Inflammatory macrophage (primary cell): ENCODE results near the gene PLXNA4.
"Not testable (repeated sequence)": the region's sequence is repeated elsewhere in the genome, so short reads cannot be mapped to it uniquely, and the experiment has no call there.

Source experiments
- DNase-seq, 2 donors: peaks; one replicate each; pipeline ENCODE4 v3.0.0-alpha.2; 2020 to 2022

The PLXNA4 gene

DNA sequence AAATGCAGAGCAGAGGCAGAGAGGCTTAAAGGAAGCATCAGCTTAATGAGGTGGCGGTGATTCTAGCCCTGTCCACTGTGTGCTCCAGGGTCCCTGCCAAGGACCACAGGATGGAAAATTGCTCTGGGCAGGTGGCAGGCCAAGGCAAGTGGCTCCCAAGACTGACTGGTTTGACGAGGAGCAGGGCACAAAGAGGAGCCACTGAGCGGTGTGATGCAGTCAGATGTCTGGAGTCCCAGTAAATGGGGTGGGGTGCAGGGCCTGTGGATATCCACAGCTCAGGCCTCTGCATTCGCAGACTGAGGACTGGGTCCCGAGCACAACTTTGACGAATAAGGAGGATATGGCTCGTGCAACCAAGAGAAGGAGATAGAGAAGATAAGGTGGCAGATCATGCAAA lies 385.6 kb downstream of the PLXNA4 start:
- no peak for DNase-seq

GRCh38 chr7:132189881-132190280 lies 386.4 kb downstream of the PLXNA4 start:
- DNase-seq = no peak

DNA sequence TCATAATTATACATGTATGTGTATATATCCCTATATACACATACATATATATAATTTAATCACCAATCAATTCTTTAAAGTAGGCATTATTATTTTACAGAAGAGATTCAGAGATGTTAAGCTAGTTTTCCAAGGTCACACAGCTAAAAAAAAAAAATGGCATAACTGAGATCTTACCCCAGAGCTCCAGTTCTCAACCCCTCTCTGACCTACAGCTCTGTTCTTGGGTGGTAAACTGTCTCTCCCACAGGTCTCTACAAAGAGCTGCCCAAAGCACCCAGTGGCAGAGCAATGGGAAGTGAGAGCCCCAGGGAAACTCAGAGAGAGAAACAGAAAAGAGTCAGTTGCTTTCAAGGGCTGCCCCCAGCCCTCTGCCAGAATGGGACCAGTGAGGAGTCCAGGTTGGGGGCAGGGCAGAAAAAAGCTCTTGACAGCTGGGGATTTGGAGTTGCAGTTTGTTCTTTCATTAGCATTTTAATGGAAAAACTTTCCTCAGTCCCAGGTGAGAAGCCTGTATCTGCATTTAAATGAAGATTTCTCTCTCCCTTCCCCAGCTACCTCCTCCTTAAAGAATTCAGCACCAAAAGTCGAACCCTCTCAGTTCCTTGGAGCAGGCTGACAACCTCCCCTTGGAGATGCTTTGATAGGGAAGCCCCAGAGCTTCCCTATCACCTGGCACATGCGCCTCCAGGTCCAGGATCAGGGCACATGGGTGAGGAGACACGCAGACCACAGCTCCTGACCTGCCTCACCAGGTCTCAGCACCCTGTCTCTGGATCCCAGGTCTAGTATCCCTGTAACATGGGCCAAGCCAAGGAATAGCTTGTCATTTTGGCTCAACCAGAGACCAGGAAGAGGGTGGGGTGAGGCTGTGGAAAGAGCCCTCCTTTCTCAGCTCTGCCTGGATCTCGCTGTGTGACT lies 388.1 kb downstream of the PLXNA4 start:
- DNase-seq = no peak

GRCh38 chr7:132187391-132187790 lies 388.9 kb downstream of the PLXNA4 start:
- DNase-seq = no peak

- DNase-seq = no peak
Observed at GRCh38 chr7:132185150-132185549, 391.1 kb downstream of the PLXNA4 start.

- no peak for DNase-seq
Observed at GRCh38 chr7:132183781-132184380, 392.4 kb downstream of the PLXNA4 start.

DNA sequence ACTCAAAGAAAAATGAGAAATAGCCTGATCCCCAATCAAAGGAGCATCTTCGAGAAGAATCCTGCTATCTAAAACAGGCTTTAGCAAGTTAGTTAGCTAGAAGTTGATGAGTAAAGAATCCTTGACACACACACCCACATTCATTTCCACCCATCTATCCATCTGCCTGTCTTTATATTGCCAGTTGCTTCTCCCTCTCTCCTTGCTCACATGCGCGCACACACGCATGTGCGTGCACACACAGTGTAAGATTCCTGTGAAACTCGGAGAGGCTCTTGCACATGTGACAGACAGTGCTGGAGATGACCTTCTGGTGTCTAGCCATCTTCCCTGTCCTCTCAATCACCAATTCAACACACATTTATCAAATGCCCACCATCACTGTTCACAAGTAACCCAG lies 393.3 kb downstream of the PLXNA4 start:
- DNase-seq = no peak

DNA sequence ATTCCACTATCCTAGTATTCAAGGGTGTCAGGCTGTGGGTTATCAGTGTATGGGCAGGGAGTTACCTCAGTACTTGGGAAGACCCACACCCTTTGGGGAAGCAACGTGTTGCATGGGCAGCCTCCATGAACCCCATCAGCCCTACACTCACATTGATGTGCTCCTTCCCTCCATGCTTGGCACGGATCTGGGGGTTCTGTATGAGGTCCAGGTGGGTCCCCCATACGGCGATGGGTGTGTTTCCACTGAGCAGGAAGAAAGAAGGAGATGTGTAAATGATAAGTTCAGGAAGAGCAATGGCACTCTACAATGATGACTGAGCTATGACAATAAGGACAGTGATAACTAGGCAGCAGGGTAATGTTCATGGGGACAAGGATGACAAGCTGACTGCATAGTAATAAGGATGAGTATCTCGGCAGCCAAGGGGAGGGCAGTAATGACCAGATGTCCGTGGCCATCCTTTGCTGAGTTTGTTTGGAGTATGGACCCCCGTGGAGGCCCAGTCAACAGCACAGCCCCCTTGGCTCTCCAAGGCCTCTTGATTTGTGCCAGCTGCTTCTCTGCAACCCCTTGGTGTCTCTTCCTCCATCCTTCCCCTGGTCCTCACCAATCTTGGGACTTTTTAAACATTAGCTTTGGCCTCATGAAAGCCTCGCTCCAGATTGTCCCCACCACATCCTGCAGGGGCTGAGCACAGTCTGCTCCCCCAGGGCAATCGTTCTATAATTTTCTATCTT lies 394.2 kb downstream of the PLXNA4 start:
- no peak for DNase-seq

GRCh38 chr7:132181371-132181770 lies 394.9 kb downstream of the PLXNA4 start:
- no peak for DNase-seq

- no peak for DNase-seq
Observed at GRCh38 chr7:132180481-132180880, 395.8 kb downstream of the PLXNA4 start.

DNA sequence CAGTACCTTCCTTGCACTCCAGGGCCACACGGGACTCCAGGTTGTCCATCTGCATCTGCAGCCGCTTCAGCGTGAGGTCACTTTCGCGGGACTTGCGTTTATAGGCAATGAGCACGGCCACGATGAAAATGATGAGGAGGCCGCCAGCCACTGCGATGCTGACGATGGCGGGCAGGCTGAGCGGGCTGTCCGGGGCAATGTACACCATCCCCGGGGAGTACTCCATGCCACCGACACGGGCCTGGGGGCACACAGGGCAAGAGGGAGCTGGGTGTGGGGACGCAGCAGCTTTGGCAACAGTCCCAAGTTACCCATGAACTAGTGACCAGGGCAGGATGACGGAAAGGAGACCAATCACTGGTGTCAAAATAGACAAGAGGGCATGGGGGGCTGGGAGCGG lies 396.6 kb downstream of the PLXNA4 start:
- no peak for DNase-seq

DNA sequence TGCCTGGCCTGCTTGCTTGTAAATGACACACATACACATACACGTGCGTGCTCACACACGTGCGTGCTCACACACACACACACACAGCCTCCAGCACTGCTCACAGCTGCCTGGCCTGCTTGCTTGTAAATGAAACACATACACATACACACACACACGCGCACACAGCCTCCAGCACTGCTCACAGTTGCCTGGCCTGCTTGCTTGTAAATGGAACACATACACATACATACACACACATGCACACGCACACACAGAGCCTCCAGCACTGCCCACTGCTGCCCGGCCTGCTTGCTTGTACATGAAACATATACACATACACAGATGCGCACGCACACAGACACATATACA lies 397.2 kb downstream of the PLXNA4 start:
- no peak for DNase-seq

- not testable (repeated sequence) for DNase-seq
Observed at GRCh38 chr7:132178402-132179079, 397.7 kb downstream of the PLXNA4 start.

DNA sequence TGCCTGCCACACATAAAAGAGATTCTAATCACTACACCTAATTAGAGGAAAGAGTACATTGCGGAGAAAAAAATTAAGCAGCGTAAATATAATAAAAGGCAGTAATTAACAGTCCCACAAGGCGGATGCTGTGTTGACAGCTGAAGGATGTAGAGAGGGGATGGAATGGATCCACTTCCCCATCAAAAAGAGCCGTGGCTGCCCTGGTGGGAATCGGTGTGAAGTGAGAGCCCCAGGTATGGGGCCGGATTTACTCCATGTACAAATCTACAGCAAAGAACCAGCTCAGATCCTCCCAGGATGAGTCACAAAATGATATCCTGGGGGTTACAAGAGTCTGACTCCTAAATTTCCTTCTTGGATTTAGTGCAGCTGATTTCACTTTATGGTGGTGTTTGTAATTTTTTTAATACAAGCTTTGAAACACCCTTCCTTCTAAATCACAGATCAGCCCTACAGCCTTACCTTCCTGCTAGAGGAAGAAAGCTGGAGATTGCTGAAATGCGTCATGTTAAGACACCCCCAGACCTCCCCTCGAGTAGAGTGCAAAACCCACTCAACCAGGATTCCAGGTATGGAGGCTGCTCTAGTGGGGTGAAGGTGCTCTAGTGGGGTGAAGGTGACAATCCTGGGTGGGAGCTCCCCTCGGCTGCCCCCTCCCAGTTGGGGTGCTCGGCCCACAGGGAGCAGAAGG lies 398.4 kb downstream of the PLXNA4 start:
- no peak for DNase-seq

DNA sequence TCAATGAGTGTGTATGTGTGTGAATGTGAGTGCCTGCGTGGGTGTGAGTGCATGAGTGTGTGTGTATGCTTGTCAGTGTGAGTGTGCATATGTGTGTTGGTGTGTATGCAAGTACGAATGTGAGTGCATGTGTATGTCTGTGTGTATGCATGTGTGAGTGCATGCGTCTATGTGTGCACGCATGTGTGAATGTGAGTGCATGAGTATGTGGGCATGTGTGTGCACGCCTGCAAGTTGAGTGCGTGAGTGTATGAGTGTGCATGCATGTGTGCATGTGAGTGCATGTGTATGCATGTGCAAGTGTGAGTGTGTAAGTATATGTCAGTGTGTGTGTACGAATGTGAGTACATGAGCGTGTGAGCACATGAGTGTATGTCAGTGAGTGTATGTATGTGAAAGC lies 399.6 kb downstream of the PLXNA4 start:
- no peak for DNase-seq

- DNase-seq = no peak
Observed at GRCh38 chr7:132171130-132171576, 405.1 kb downstream of the PLXNA4 start.

DNA sequence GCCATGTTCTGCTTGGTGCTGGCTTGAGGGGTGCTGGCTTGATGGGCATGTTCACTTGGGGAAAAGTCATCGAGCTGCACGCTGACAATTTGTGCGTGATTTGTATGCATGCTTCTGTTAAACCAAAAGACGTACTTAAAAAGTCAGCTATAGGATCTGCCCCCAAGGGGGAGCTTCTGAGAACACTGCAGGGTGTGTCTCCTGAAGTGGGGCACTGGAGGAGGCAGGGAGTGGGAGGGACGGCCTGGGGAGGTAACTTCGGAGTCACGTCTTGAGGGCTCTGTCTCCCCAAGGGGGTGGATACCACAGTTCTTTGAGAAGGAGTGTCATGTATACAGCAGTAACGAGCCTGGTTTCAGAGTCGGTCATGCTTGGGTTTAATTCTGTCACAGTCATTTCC lies 406.5 kb downstream of the PLXNA4 start:
- DNase-seq = no peak

DNA sequence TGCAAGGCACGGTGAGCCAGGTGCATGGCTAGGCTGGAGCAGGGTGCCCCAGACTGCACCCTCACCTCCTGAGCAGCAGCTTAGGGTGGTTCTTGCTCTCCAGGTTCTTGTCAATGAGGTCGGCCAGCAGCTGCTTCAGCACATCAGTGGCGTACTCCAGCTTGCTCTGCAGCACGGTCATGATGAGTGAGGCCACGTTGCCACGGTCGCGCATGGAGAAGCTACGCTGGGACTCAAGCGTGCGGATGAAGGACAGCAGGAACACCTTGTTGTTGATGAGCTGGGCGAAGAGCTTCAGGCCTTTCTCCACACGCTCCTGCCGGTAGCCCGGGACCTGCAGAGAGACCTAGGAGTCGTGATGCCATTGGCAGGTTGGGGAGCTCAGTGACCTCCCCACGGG lies 408.0 kb downstream of the PLXNA4 start:
- DNase-seq = no peak

- not testable (repeated sequence) for DNase-seq
Observed at GRCh38 chr7:132165695-132166094, 410.6 kb downstream of the PLXNA4 start.

- DNase-seq = no peak
Observed at GRCh38 chr7:132164558-132165125, 411.6 kb downstream of the PLXNA4 start.

DNA sequence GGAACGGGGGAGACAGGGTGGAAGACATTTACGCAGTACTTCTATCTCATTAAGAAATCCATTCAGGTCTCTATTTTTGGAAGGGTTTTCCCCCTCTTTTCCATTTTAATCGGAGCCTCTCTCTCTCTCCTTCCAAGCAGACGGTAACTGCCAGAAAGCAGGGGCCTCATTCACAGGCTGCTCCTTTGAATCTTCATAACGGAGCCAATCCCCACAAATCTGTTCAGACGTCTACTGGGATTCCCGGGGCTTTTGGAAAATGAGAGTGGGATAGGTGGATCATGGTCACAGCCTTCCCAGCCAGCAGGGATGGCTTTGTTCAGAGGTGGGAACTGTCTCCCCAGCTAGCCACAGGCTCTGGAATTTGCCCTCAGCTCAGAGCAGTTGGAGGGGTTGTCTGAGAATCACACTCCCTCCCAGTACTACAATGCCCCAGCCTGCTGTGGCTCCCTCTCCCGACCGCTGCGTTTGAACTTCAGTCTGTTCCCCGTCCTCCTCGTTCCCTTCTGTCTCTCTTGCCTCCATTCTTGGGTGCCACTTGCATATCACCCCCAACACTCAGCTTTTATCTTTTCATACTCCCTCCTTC lies 413.6 kb downstream of the PLXNA4 start:
- DNase-seq = no peak

DNA sequence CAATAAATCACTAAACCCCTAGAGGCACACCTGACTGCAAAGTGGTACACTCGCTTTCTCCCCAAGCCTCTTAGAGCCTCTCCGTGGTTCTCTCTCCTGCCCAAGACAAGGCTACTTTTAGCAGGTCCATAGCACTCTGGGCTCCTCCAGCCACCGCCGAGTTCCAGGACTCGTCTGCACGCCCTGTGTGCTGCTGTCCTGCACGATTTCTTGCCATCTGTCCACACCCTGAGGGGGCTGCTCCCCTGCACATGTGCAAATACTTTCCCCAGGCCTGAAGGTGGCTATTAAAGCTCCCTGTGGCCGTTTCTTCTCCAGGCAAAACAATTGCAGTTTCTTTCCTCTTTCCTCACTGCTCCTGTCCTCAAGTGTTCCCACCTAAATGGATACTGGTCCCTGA lies 414.3 kb downstream of the PLXNA4 start:
- DNase-seq = no peak
